GM19463 (cell line): ENCODE measurements around the gene CUZD1.

Experiments
- ATAC-seq: cut with Tn5 transposase; IDR thresholded peaks from one replicate; pipeline ENCODE4 v1.9.1; 2021; ENCODE audit warnings: mild to moderate bottlenecking, moderate library complexity; ENCODE audit not compliant: unreplicated experiment

Gene CUZD1

GRCh38 chr10:122856902-122857301 lies 11.2 kb upstream of the CUZD1 start:
- ATAC-seq = no peak

GRCh38 chr10:122855745-122856144 lies 10.1 kb upstream of the CUZD1 start:
- ATAC-seq = no peak

DNA sequence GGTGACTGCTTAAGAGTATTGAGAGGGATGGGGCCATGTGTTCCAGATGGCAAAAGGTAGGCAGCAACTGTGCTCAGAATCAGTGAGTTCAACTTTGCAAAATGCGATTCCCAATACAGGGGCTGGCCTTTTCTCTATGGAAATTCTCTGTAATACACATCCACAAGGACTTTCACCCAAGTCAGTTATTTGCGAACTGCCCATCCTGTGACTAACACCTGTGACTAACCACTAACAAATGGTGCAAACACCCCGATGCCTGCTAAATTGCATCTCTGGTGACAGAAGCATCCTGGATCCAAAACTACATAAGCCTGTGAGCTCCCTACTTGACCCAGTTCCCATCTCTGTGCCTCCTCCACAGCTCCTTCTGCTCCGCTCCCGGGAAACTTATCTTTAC lies 9.0 kb upstream of the CUZD1 start:
- no peak for ATAC-seq

DNA sequence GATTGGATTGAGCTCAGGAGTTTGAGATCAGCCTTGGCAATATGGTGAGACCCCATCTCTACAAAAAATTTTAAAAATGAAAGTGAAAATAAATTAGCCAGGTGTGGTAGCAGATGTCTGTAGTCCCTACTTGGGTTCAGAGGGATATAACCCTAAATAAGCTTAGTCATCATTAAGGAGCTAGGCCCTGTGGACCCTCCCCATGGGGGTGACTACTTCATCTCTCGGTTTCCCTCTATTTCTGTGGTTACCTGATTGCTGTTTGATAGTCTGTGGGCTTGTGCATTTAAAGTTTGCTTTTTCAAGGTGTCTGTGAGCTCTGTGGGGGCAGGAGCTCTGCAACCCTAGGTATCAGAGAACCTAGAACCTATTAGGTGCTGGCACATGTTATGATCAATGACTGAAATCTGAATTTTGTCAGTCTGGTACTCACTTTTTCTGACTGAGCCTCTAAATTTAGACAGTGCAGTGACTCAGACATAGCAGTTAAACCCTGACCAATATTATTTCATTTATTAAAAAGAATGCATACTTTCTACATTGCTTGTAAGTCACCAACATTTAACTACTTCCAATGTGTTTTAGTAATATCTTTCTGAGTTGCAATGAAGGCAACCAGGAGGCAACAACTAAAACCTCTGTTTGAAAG lies 8.1 kb upstream of the CUZD1 start:
- no peak for ATAC-seq

- ATAC-seq = no peak
These were observed 6.6 kb upstream of the CUZD1 start for GRCh38 chr10:122852261-122852660.

- ATAC-seq = no peak
These were observed 5.3 kb upstream of the CUZD1 start for GRCh38 chr10:122850705-122851640.

DNA sequence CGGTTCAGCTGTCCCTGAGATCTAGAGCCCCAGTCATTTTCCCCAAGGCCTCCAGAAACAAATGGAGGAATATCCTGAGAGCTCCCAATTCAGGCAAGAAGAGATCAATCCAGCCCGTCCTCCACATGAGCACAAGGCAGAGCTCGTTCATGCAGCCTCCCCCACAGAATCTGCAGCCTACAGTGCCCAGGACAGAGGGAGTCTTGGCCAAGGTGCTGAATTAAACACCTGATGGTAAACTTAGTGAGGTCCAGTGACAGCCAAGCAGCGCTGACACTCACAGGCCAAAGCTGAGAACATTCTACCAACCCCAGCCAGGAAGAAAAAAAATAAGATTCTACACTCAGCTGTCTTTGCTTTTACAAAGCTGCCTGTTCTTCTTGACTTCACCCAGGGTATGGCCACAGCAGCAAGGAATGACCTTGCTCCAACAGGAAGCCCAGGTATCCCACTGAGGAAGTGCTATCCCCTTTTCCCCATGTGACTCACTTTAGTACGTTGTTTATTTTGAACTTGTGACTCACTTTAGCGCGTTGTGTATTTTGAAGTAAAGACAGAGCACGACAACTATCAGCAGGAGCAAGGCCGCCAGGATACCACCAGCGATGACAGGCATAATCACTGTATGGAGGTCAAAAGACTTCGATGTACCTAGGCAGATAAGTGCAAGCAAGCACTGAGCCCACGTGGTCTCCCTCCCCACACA lies 4.4 kb upstream of the CUZD1 start:
- ATAC-seq = no peak

DNA sequence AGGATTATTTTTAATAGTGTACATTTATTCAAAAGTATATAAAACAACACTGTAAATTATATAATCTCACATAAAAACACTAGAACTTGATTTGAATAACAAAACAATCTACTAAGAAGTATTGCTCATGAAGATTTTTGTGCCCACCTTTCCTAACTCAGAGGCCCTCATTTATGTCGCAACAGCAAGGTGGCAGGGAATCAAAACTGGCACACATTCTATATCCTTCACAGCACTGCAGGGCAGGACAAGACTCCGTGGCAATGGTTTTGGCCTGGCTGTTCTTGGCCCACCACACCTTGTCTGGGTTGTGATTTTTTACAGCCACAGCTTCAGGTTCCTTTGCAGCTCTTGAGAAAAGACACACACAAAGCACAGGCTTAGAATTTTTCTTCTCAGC lies 3.4 kb upstream of the CUZD1 start:
- no peak for ATAC-seq

DNA sequence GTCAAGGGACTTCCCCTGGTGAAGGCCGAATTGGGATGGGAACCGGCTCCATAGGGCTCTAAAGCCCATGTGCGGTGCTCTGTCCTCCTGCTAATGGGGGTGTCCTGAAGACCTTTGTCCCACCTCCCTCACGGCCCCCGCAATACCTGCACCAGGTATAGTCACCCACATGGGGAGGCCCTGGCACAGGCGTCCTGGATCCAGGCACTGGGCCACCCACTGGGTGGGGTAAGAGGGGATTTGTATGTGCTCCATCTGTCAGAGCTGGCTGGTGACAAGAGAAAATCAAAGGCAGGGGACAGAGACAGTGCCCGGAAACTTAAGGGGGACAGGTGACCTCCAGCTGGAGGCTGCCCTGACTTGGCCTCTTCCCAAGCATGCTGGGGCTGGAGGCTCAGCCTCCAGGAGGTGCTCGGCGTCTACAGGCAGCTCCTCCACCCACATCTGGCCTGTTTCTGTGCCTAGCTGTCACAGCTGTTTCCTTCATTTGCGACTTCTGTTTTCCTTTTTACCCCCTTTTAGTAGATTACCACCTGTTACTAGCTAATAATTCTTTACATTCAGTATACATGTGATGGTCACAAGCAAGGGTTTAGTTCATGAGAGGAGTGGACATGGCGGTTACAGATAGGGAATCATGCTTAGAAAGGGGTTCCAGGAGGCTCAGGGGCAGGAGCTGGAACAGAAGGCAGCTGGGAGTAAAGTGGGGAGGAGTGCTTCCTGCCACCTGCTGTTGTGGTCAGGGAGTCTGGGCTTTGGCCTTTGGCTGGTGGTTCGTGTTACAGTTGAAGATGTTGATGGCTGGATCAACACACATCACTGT lies 2.3 kb upstream of the CUZD1 start:
- peak; percentile 68 for ATAC-seq

DNA sequence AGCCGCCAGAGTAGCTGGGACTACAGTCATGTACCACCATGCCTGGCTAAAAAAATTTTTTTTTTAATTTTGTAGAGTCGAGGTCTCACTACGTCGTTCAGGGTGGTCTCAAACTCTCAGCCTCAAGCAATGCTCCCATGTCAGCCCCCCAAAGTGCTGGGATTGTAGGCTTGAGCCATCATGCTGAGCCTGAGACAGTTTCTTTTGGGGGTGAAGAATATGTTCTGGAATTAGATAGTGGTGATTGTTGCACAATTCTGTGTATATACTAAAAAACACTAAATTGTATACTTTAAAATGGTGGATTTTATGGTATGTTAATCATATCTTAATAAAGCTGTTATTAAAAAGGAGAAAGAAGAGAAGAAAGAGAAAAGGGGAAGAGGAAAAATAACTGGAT lies 1.5 kb downstream of the CUZD1 start:
- no peak for ATAC-seq

GRCh38 chr10:122841569-122841968 lies 4.1 kb downstream of the CUZD1 start:
- no peak for ATAC-seq

DNA sequence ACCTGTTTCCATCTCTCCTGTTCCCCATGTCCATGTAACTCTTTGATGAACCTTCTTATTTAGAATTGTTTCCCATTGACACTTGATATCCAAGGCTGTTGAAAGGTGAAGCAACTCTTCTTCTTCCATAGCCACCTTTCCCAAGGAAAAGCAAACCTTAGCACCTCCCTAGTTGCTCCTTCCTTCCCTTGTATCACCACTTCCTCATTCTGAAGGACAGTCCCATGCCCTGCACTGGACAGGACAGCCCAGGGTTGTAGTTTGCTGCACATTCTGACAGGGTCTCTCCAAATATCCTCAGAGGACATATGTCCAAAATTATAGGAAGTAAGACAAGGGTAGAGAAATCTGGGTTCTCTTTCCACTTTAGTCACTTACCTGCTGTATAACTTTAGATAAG lies 6.2 kb downstream of the CUZD1 start:
- no peak for ATAC-seq

DNA sequence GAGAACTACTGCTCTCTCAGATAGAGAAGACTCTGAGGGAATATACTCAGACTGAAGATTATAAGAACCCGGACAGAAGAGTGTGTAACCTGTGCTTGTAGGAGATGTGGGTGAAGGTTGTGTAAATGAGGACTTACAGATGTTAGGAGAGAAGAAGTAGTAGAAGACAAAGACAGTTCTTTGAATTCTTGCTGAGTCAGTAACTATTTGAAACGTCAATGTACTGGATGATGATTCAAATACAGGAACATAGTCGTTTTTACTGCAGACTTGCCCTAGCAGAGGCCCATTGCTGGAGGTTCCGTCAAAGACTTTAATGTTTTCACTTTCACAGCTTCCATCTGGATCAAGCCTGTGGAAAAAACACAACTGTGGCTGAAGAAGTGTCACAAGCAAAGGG lies 6.8 kb downstream of the CUZD1 start:
- ATAC-seq = no peak

- ATAC-seq = no peak
These were observed 9.7 kb downstream of the CUZD1 start for GRCh38 chr10:122835908-122836307.

GRCh38 chr10:122830965-122831353 lies 14.7 kb downstream of the CUZD1 start:
- no peak for ATAC-seq

- no peak for ATAC-seq
These were observed 15.2 kb downstream of the CUZD1 start for GRCh38 chr10:122830273-122830964.

DNA sequence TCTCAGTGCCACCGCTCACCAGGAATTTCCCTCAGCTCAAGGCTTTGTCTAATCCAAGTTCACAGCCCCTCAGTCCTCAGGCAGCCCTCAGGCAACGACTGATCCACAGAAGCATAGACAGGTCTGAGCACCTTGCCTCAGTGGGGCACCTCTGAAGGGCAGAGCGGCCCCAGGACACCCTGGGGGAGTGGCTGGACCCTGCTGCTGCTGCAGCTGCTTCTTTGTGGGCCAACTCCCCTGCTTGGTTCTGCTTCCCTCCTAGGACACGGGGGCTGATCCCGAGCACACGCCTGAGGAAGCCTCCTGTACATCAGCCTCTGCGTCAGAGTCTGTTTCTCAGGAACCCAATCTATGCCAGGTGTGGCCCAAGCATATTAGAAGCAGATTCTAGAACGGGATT lies 16.2 kb downstream of the CUZD1 start:
- ATAC-seq = no peak

GRCh38 chr10:122828716-122829255 lies 16.9 kb downstream of the CUZD1 start:
- ATAC-seq = no peak

DNA sequence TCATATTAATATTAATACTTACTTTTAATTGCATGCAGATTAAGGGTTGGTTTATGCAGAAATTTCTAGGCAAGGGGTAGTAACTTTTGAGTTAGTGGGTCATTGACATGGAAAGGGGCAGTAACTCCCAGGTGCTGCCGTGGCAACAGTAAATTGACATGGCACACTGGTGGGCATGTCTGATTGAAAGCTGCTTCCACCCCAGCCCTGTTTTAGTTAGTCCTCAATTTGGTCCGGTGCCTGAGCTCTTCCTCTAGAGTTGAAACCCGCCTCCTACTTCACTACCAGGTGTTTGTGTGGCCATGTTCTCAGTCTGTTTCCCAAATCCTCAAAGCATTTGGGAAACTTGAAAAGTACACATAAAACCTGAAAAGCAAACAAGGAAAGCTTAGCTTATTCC lies 18.4 kb downstream of the CUZD1 start:
- no peak for ATAC-seq
